ENCODE data around the gene FRS3. TPM values are rescaled to one million over a fixed set of nuclear protein-coding genes. Genes with fewer than 3 reads are reported as not detected.

The FRS3 gene
- total and polyA plus RNA-seq, 2 of the 13 experiments (the other 11 are each of a cell fraction or from before 2014, with no cell fraction given), result 3.0 to 7.4 TPM

DNA sequence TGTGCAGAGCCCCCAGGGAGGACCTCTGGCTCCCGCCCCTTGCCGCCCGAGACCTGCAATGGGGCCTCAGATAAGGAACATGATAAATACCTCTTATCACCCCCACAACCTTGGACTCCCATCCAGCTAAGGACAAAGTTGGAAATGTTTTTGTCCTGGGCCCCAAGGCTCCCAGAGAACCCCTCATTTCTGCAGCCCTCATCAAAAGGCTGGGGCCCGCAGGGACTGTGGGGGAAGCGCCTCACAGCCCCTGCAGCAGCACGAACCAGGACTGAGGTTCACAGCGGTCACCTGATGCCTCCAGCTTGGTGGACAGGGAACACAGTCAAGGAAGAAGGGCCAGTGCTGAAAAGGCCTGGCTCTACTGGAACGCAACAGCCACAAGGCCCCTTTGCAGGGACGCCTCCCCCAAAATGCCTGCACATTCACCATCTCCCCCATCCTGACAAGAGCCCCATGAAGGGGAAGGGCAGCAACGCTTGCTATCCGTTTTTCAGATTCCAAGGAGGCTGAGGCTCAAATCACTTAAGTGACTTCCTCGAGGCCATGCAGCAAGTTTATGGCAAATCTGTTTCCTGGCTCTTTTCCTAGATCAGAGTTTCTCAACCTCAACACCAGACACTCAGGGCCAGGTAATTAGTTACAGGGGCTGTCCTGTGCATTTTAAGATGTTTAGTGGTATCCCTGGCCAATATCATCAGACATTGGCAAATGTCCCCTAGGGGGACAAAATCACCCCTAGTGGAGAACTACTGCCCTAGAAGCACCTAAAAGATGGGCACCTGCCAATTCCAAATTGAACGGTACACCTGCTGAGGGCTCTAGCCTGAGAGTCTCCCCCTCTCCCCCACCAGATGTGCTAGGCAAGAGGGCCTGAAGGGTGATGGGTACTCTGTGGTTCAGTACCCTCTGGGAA, 54.9 kb downstream of the FRS3 start (continued):
- TF ChIP-seq, protein P1, sequence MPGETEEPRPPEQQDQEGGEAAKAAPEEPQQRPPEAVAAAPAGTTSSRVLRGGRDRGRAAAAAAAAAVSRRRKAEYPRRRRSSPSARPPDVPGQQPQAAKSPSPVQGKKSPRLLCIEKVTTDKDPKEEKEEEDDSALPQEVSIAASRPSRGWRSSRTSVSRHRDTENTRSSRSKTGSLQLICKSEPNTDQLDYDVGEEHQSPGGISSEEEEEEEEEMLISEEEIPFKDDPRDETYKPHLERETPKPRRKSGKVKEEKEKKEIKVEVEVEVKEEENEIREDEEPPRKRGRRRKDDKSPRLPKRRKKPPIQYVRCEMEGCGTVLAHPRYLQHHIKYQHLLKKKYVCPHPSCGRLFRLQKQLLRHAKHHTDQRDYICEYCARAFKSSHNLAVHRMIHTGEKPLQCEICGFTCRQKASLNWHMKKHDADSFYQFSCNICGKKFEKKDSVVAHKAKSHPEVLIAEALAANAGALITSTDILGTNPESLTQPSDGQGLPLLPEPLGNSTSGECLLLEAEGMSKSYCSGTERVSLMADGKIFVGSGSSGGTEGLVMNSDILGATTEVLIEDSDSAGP (CRISPR knock-in tag; IDR thresholded peaks at IDR 0.05; ENCODE audit: borderline replicate concordance), result 0 out of 2 replicates have a peak, but pooled peaks have one; percentile 13
- TF ChIP-seq, protein P2, sequence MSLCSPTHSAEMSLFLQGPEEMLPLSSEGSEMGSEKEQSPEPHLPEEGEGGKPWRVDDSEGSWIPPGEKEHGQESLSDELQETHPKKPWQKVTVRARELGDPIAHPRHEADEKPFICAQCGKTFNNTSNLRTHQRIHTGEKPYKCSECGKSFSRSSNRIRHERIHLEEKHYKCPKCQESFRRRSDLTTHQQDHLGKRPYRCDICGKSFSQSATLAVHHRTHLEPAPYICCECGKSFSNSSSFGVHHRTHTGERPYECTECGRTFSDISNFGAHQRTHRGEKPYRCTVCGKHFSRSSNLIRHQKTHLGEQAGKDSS (CRISPR knock-in tag; IDR thresholded peaks at IDR 0.05; ENCODE audit: borderline replicate concordance, low read depth), result no peak
- TF ChIP-seq ZNF766 (CRISPR knock-in tag; IDR thresholded peaks at IDR 0.05; ENCODE audit: borderline replicate concordance) (no peak), YEATS4 (CRISPR knock-in tag; IDR thresholded peaks at IDR 0.05; ENCODE audit: borderline replicate concordance) (no peak), GFI1 (CRISPR knock-in tag; IDR thresholded peaks at IDR 0.05; ENCODE audit: borderline replicate concordance) (no peak), ZNF543 (CRISPR knock-in tag; IDR thresholded peaks at IDR 0.05) (peak; percentile 36; the same call in 1 of the 2 replicates), ETV6 (CRISPR knock-in tag; conservative IDR thresholded peaks at IDR 0.05) (no peak), ELF3 (CRISPR knock-in tag; IDR thresholded peaks at IDR 0.05) (no peak), HNRNPH1 (optimal IDR thresholded peaks at IDR 0.05; ENCODE audit: low read depth, low read length) (no peak), SP4 (CRISPR knock-in tag; IDR thresholded peaks at IDR 0.05) (0 out of 2 replicates have a peak, but pooled peaks have one; percentile 36)
- TF ChIP-seq, protein P3, sequence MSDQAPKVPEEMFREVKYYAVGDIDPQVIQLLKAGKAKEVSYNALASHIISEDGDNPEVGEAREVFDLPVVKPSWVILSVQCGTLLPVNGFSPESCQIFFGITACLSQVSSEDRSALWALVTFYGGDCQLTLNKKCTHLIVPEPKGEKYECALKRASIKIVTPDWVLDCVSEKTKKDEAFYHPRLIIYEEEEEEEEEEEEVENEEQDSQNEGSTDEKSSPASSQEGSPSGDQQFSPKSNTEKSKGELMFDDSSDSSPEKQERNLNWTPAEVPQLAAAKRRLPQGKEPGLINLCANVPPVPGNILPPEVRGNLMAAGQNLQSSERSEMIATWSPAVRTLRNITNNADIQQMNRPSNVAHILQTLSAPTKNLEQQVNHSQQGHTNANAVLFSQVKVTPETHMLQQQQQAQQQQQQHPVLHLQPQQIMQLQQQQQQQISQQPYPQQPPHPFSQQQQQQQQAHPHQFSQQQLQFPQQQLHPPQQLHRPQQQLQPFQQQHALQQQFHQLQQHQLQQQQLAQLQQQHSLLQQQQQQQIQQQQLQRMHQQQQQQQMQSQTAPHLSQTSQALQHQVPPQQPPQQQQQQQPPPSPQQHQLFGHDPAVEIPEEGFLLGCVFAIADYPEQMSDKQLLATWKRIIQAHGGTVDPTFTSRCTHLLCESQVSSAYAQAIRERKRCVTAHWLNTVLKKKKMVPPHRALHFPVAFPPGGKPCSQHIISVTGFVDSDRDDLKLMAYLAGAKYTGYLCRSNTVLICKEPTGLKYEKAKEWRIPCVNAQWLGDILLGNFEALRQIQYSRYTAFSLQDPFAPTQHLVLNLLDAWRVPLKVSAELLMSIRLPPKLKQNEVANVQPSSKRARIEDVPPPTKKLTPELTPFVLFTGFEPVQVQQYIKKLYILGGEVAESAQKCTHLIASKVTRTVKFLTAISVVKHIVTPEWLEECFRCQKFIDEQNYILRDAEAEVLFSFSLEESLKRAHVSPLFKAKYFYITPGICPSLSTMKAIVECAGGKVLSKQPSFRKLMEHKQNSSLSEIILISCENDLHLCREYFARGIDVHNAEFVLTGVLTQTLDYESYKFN (CRISPR knock-in tag; conservative IDR thresholded peaks at IDR 0.05), result peak; percentile 62
